ELF-1 (cell line): Measurements from ENCODE around the gene ELAVL1.
A peak's percentile ranks its signal among the peaks of the same experiment; 100 is the strongest.
"Not testable (repeated sequence)": the region's sequence is repeated elsewhere in the genome, so short reads cannot be mapped to it uniquely, and the experiment has no call there.

Experiments
- DNase-seq: peaks from one replicate; pipeline ENCODE4 v3.0.0-alpha.2; 2016; ENCODE audit warnings: low read depth, low spot score

The ELAVL1 gene

GRCh38 chr19:7970716-7971448, 34.6 kb downstream of the ELAVL1 start:
- DNase-seq = peak; percentile 85

GRCh38 chr19:7969555-7969939, 35.9 kb downstream of the ELAVL1 start:
- DNase-seq = peak; percentile 56

- no peak for DNase-seq
Observed at GRCh38 chr19:7968796-7969554, 36.5 kb downstream of the ELAVL1 start.

- DNase-seq = no peak
Observed at GRCh38 chr19:7968008-7968795, 37.2 kb downstream of the ELAVL1 start.

- DNase-seq = no peak
Observed at GRCh38 chr19:7965921-7966665, 39.3 kb downstream of the ELAVL1 start.

GRCh38 chr19:7965259-7965841, 40.1 kb downstream of the ELAVL1 start:
- DNase-seq = peak; percentile 51

- DNase-seq = no peak
Observed at GRCh38 chr19:7963566-7963965, 41.9 kb downstream of the ELAVL1 start.

- no peak for DNase-seq
Observed at GRCh38 chr19:7962644-7963268, 42.7 kb downstream of the ELAVL1 start.

GRCh38 chr19:7961920-7962626, 43.4 kb downstream of the ELAVL1 start:
- no peak for DNase-seq

- not testable (repeated sequence) for DNase-seq
Observed at GRCh38 chr19:7961082-7961481, 44.4 kb downstream of the ELAVL1 start.

- no peak for DNase-seq
Observed at GRCh38 chr19:7959211-7959610, 46.2 kb downstream of the ELAVL1 start.

GRCh38 chr19:7955696-7956095, 49.7 kb downstream of the ELAVL1 start:
- no peak for DNase-seq

GRCh38 chr19:7953576-7953975, 51.9 kb downstream of the ELAVL1 start:
- DNase-seq = peak; percentile 36

GRCh38 chr19:7953060-7953459, 52.4 kb downstream of the ELAVL1 start:
- no peak for DNase-seq

- DNase-seq = no peak
Observed at GRCh38 chr19:7947939-7948338, 57.5 kb downstream of the ELAVL1 start.

- DNase-seq = peak; percentile 95
Observed at GRCh38 chr19:7944177-7944761, 61.2 kb downstream of the ELAVL1 start.

- DNase-seq = peak; percentile 100
Observed at GRCh38 chr19:7943444-7944176, 61.8 kb downstream of the ELAVL1 start, which contains the start of gene TIMM44. Gene TIMM44 (minus strand): TSS chr19:7943666. CDS start chr19:7943651, 15 bp downstream.

- DNase-seq = no peak
Observed at GRCh38 chr19:7942981-7943443, 62.4 kb downstream of the ELAVL1 start.
